GM13976 (cell line): Measurements from ENCODE around the gene CCNA2.

ENCODE experiments used
- DNase-seq: peaks from one replicate; pipeline ENCODE4 v3.0.0; 2012; ENCODE audit warnings: low spot score
- CTCF ChIP-seq: IDR thresholded peaks from 2 replicates; pipeline ENCODE4 v1.5.1; 2012; ENCODE audit warnings: borderline replicate concordance, mild to moderate bottlenecking; ENCODE audit not compliant: insufficient read depth; ENCODE audit errors: extremely low read depth, missing control alignments, control extremely low read depth
- in situ Hi-C: fragments of 300-500 bp; cut with MboI; formaldehyde crosslinking; loops from one replicate; pipeline ENCODE4 v1.12.0; 2022; ENCODE audit warnings: low sequenced_read_pairs, mixed read lengths, inconsistent platforms; ENCODE audit not compliant: unreplicated experiment

The CCNA2 gene

GRCh38 chr4:121799867-121800501, 23.7 kb downstream of the CCNA2 start:
- DNase-seq = no peak
- no peak for TF ChIP-seq CTCF
- in situ Hi-C loops = no loop called here

DNA sequence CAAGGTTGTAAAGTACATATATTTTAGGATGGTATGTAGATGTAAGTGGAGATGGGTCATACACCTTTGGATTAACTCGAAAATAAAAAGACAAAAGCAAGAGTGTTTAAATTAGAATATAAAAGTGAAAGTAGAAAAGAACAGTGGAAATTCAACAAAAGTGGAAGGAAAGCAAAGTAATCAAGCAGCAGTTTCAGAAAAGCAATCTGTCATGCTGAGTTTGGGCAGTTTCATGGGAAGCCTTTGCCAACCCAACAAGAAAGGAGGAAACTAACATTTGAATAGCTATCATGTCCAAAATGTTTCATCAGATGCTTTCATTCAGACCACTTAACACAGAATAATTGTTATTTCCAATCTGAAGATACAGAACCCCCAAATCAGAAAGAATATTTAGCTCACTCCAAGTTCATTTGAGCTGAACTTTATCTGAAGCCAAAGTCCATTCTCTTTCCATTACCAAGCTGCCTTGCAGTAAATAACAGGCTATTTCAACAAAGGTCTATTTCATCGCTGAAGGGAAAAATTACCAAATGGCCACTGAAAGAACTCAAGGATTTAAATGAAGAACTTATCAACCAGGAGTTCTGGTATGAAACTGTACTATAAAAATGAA, 24.4 kb downstream of the CCNA2 start:
- TF ChIP-seq CTCF = no peak
- in situ Hi-C loops = no loop called here
- no peak for DNase-seq

DNA sequence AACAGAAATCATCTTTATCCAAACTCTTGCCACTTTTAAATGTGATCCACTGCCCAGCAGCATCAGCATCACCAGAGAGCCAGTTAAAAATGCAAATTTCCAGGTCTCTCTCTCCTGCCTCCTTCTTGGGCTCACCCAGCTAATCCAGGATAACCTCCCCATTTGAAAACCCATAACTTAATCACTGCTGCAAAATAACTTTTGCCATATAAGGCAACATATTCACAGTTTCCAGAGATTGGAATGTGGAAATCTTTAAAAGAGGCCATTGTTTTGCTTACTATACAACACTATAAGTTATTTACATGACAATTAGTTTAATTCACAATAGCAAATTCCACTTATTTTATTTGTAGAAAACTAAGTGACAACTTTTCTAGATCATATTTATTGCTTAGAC, 27.4 kb downstream of the CCNA2 start:
- TF ChIP-seq CTCF = no peak
- in situ Hi-C loops = no loop called here
- no peak for DNase-seq

GRCh38 chr4:121794505-121795188, 29.0 kb downstream of the CCNA2 start:
- in situ Hi-C loops = no loop called here
- DNase-seq = no peak
- TF ChIP-seq CTCF = no peak

GRCh38 chr4:121792966-121793365, 30.7 kb downstream of the CCNA2 start:
- no peak for DNase-seq
- TF ChIP-seq CTCF = no peak
- in situ Hi-C loops = no loop called here

GRCh38 chr4:121791481-121791880, 32.2 kb downstream of the CCNA2 start:
- in situ Hi-C loops = no loop called here
- no peak for TF ChIP-seq CTCF
- DNase-seq = no peak
